PFSK-1 (cell line): Measurements from ENCODE around the gene VWA1.

Experiments used
- FOXP2 ChIP-seq: optimal IDR thresholded peaks from 2 replicates; pipeline ENCODE3; 2011; ENCODE audit warnings: borderline replicate concordance, control low read depth, inconsistent platforms; ENCODE audit not compliant: insufficient read depth; ENCODE audit errors: extremely low read length, extremely low read depth
- POLR2AphosphoS5 ChIP-seq: IDR thresholded peaks from 2 replicates; pipeline ENCODE4 v1.6.1; 2012; ENCODE audit warnings: low read depth, mild to moderate bottlenecking, control low read depth, low read length, moderate library complexity
- REST ChIP-seq, 2 experiments: IDR thresholded peaks; 2 replicates each; pipeline versions ENCODE4 v1.6.1 to v1.8.0; 2011 to 2012; ENCODE audit warnings: low read depth in 2 of 2, low read length in 2 of 2, control low read depth in 1 of 2, inconsistent platforms in 1 of 2, mild to moderate bottlenecking in 1 of 2, moderate library complexity in 1 of 2; ENCODE audit not compliant: insufficient read depth in 1 of 2
- SIN3A ChIP-seq: IDR thresholded peaks from 2 replicates; pipeline ENCODE4 v1.6.1; 2012; ENCODE audit warnings: mild to moderate bottlenecking, low read length, moderate library complexity, borderline replicate concordance; ENCODE audit not compliant: insufficient read depth
- TAF1 ChIP-seq: IDR thresholded peaks from 2 replicates; pipeline ENCODE4 v1.6.1; 2012; ENCODE audit warnings: low read length, control low read depth, borderline replicate concordance; ENCODE audit not compliant: insufficient read depth

DNA sequence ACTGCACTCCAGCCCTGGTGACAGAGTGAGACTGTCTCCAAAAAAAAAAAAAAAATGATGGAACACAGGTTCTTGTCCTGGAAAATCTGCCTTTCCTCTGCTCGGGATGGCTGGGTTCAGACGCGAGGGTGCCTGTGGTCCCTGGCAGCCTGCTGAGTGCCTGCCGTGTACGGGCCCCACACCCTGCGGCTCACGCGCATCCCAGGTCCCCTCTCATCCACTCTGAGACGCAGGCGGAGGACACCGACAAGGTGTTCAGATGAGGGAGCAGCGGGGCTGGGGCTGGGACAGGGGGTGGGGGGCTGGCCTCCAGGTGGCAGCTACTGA lies 10.1 kb upstream of the VWA1 start:
- TF ChIP-seq REST (IDR thresholded peaks at IDR 0.05; ENCODE audit: insufficient read depth in 1 of 2, low read depth in 2 of 2, low read length in 2 of 2) (no peak), POLR2AphosphoS5 (no peak), TAF1 (no peak), SIN3A (no peak), FOXP2 (no peak)
